ENCODE results near the gene USP17L5. TPM values are rescaled to one million over a fixed set of nuclear protein-coding genes. Genes with fewer than 3 reads are reported as not detected.
"Not testable (repeated sequence)": the region's sequence is repeated elsewhere in the genome, so short reads cannot be mapped to it uniquely, and the experiment has no call there.

USP17L5 gene
- total and polyA plus RNA-seq, 12 donors: not detected

DNA sequence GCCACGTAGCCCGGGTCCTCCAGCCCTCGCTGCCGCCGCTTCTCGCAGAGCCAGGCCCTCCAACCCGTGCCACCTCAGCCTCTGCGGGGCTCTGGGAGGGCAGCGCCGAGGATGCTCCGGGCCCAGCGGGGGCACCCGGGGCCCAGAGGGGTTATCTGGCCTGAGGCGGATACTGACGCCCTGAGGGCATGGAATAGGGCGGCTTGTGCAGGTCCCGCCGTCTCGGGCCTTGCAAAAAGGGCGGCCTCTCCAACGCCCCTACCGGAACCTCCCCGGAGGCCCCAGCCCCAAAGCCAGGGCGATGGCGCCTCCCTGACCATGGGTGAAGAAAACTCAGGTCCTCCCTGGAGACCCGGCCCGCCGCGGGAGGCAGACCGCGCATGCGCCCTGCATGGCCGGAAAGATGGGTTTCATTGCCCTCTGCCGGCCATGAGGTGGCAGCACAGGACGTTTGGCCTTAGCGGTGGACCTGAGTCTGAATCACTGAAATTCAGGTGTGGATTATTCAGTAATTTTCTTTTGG, 41.9 kb downstream of the USP17L5 start:
- H3K9me3 ChIP-seq; H3K36me3 ChIP-seq; H3K27me3 ChIP-seq; H3K4me1 ChIP-seq; intact Hi-C loops (cut with DNase I): not testable (repeated sequence)
- peak; percentile 20 to 24 for DNase-seq
- 24 to 28% methylated on average over 31 to 36 of the region's 36 CpGs for WGBS, 2 donors
- Histone ChIP-seq H3K4me3 (peak overlapping the region in 9 of 10 donors; percentile 21 to 59 (median 52)), H3K27ac (peak overlapping the region in 1 of 10 donors; percentile 38)
- ATAC-seq: peak in 2 of 8 donors; percentile 46 to 55
- TF ChIP-seq, protein P1, sequence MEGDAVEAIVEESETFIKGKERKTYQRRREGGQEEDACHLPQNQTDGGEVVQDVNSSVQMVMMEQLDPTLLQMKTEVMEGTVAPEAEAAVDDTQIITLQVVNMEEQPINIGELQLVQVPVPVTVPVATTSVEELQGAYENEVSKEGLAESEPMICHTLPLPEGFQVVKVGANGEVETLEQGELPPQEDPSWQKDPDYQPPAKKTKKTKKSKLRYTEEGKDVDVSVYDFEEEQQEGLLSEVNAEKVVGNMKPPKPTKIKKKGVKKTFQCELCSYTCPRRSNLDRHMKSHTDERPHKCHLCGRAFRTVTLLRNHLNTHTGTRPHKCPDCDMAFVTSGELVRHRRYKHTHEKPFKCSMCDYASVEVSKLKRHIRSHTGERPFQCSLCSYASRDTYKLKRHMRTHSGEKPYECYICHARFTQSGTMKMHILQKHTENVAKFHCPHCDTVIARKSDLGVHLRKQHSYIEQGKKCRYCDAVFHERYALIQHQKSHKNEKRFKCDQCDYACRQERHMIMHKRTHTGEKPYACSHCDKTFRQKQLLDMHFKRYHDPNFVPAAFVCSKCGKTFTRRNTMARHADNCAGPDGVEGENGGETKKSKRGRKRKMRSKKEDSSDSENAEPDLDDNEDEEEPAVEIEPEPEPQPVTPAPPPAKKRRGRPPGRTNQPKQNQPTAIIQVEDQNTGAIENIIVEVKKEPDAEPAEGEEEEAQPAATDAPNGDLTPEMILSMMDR (IDR thresholded peaks at IDR 0.05): peak; percentile 29 to 76 (median 65)

DNA sequence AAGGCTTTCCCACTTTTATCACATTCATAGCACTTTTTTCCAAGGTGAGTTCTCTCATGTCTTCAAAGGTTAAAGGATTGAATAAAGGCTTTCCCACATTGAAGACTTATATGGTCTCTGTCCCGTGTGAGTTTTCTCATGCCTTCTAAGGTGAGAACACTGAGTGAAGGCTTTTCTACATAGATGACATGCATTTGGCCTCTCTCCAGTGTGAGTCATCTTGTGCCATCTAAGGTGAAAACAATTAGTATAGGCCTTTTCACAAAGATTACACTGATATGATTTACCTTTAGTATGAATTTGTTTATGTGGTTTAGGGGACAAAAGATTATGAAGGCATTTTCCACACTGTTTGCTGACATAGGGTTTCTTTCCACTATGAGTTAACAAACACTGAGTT, 44.9 kb downstream of the USP17L5 start:
- WGBS, 2 donors: 72 to 86% methylated on average over 1 of the region's 1 CpG
- H3K36me3 ChIP-seq: no peaks in the 10 kb centered on the region
- no peak overlapping the region for H3K27ac ChIP-seq
- no peak overlapping the region for H3K4me3 ChIP-seq
- no peak for DNase-seq
- peaks cover 0 to 2% (median 0%) of the 10 kb centered on the region in 7 donors for H3K27me3 ChIP-seq
- H3K4me1 ChIP-seq: no peaks in the 10 kb centered on the region
- no peak for ATAC-seq
- no peaks in the 10 kb centered on the region for H3K9me3 ChIP-seq
- TF ChIP-seq, protein P1 (IDR thresholded peaks at IDR 0.05): no peak
- intact Hi-C loops (cut with DNase I): no loop called here

DNA sequence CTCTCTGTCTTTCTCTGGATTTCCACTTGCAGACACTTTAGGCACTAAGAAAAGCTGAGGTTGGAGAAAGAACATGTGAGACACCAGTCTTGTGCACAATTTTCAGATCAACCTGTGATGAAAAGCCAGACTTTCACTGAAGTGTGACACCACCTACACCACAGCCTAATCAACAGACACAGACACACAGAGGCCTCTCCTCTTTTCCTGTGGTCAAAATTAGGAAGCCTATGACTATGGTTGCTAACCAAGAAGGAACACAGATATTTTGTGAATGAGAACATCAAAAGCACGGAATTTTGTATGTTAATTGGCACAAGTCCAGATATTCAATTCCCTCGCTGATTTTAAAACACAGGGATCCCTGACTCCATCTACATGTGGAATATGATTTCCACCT, 49.8 kb downstream of the USP17L5 start:
- ATAC-seq; intact Hi-C loops (cut with DNase I); H3K36me3 ChIP-seq; H3K9me3 ChIP-seq; DNase-seq; H3K4me1 ChIP-seq; H3K27ac ChIP-seq; H3K4me3 ChIP-seq: not testable (repeated sequence)
- 43 to 60% methylated on average over 2 of the region's 2 CpGs for WGBS, 2 donors
- peaks cover 0 to 17% (median 0%) of the 10 kb centered on the region in 7 donors for H3K27me3 ChIP-seq

Other genes starting within 250 kb of the USP17L5 start
- not detected for gene FAM90A26, start 169.0 kb upstream of the USP17L5 start, total RNA-seq
- not detected for gene FAM90A26, start 169.0 kb upstream of the USP17L5 start, polyA plus RNA-seq
- gene USP17L10, start 128.7 kb upstream of the USP17L5 start, total RNA-seq: not detected
- gene USP17L10, start 128.7 kb upstream of the USP17L5 start, polyA plus RNA-seq: not detected
- gene USP17L11, start 124.0 kb upstream of the USP17L5 start, total RNA-seq: not detected
- gene USP17L11, start 124.0 kb upstream of the USP17L5 start, polyA plus RNA-seq: not detected
- gene USP17L12, start 119.3 kb upstream of the USP17L5 start, total RNA-seq: not detected
- not detected for gene USP17L12, start 119.3 kb upstream of the USP17L5 start, polyA plus RNA-seq
- gene USP17L13, start 114.5 kb upstream of the USP17L5 start, total RNA-seq: not detected
- gene USP17L13, start 114.5 kb upstream of the USP17L5 start, polyA plus RNA-seq: not detected
- not detected for gene USP17L15, start 105.0 kb upstream of the USP17L5 start, total RNA-seq
- not detected for gene USP17L15, start 105.0 kb upstream of the USP17L5 start, polyA plus RNA-seq
- not detected for gene USP17L17, start 95.5 kb upstream of the USP17L5 start, total RNA-seq
- gene USP17L17, start 95.5 kb upstream of the USP17L5 start, polyA plus RNA-seq: not detected
- gene USP17L18, start 90.8 kb upstream of the USP17L5 start, total RNA-seq: not detected
- not detected for gene USP17L18, start 90.8 kb upstream of the USP17L5 start, polyA plus RNA-seq
- not detected for gene USP17L19, start 86.0 kb upstream of the USP17L5 start, total RNA-seq
- gene USP17L19, start 86.0 kb upstream of the USP17L5 start, polyA plus RNA-seq: not detected
- not detected for gene USP17L20, start 81.3 kb upstream of the USP17L5 start, total RNA-seq
- not detected for gene USP17L20, start 81.3 kb upstream of the USP17L5 start, polyA plus RNA-seq
- not detected for gene USP17L21, start 76.5 kb upstream of the USP17L5 start, total RNA-seq
- gene USP17L21, start 76.5 kb upstream of the USP17L5 start, polyA plus RNA-seq: not detected
- gene USP17L22, start 71.8 kb upstream of the USP17L5 start, total RNA-seq: not detected
- not detected for gene USP17L22, start 71.8 kb upstream of the USP17L5 start, polyA plus RNA-seq
- not detected for gene USP17L24, start 14.2 kb upstream of the USP17L5 start, total RNA-seq
- not detected for gene USP17L24, start 14.2 kb upstream of the USP17L5 start, polyA plus RNA-seq
- not detected for gene USP17L25, start 9.5 kb upstream of the USP17L5 start, total RNA-seq
- gene USP17L25, start 9.5 kb upstream of the USP17L5 start, polyA plus RNA-seq: not detected
- not detected for gene USP17L26, start 4.7 kb upstream of the USP17L5 start, total RNA-seq
- not detected for gene USP17L26, start 4.7 kb upstream of the USP17L5 start, polyA plus RNA-seq
- gene USP17L27, start 4.7 kb downstream of the USP17L5 start, total RNA-seq: not detected
- not detected for gene USP17L27, start 4.7 kb downstream of the USP17L5 start, polyA plus RNA-seq
- not detected for gene USP17L28, start 9.5 kb downstream of the USP17L5 start, total RNA-seq
- not detected for gene USP17L28, start 9.5 kb downstream of the USP17L5 start, polyA plus RNA-seq
- not detected for gene USP17L29, start 14.2 kb downstream of the USP17L5 start, total RNA-seq
- gene USP17L29, start 14.2 kb downstream of the USP17L5 start, polyA plus RNA-seq: not detected
- not detected for gene USP17L30, start 23.7 kb downstream of the USP17L5 start, total RNA-seq
- gene USP17L30, start 23.7 kb downstream of the USP17L5 start, polyA plus RNA-seq: not detected
- gene DEFB131A, start 105.0 kb downstream of the USP17L5 start, total RNA-seq: not detected
- gene DEFB131A, start 105.0 kb downstream of the USP17L5 start, polyA plus RNA-seq: not detected